HG03103 (cell line): Measurements from ENCODE around the gene GRID2.

ENCODE experiments used
- ATAC-seq: cut with Tn5 transposase; IDR thresholded peaks from one replicate; pipeline ENCODE4 v1.9.1; 2021; ENCODE audit warnings: low read depth; ENCODE audit not compliant: unreplicated experiment

The GRID2 gene

DNA sequence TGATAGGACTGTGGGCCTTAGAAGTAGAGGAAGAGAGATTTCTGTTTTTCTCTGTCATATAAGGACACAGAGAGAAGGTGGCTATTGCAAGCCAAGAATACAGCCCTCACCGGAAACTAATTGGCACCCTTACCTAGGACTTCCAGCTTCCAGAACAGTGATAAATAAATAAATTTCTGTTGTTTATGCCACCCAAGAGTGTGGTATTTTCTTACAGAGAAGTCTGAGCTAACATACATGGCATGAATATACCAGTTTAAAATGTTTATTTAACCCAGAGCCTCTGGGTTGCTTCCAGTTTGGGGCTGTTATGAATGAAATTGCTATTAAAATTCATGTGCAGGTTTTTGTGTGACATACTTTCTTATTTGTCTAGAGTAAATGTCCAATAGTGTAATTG is 870.8 kb downstream of the GRID2 start:
- ATAC-seq = no peak

- ATAC-seq = no peak
Observed at GRCh38 chr4:93178279-93178678, 874.5 kb downstream of the GRID2 start.

- ATAC-seq = no peak
Observed at GRCh38 chr4:93179044-93179443, 875.3 kb downstream of the GRID2 start.

- ATAC-seq = no peak
Observed at GRCh38 chr4:93182722-93183121, 879.0 kb downstream of the GRID2 start.

GRCh38 chr4:93183576-93183975 is 879.8 kb downstream of the GRID2 start:
- ATAC-seq = no peak

- no peak for ATAC-seq
Observed at GRCh38 chr4:93184053-93184452, 880.3 kb downstream of the GRID2 start.

DNA sequence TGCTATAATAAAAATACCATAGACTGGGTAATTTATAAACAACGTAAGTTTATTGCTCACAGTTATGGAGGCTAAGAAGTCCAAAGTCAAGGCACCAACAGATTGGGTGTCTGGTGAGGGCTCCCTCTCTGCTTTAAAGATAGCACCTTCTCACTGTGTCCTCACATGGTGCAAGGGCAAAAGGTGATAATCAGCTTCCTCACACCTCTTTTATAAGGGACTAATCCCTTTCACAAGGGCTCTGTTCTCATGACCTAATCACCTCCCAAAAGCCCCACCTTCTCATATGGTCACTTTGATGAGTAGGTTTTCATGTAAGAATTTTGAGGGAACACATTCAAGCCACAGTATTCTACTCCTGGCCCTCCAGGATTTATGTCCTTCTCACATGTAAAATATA is 883.1 kb downstream of the GRID2 start:
- no peak for ATAC-seq

GRCh38 chr4:93187466-93187865 is 883.7 kb downstream of the GRID2 start:
- no peak for ATAC-seq

DNA sequence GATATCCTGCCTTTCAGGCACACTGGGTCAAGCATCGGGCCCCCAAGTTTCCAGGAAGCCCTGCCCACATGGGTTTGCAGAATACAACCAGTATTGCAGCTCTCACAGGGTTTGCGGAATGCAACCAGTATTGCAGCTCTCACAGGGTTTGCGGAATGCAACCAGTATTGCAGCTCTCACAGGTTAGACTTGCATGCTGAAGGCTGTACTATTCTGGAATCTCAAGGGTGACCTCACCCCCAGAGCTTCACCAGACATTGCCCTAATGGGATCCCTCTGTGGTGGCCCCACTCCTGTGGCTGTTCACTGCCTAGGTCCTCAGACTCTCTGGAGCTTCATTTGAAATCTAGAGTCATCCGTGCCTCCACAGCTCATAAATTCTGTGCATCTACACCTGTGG is 884.1 kb downstream of the GRID2 start:
- ATAC-seq = no peak

- peak; percentile 52 for ATAC-seq
Observed at GRCh38 chr4:93199492-93199891, 895.7 kb downstream of the GRID2 start.

DNA sequence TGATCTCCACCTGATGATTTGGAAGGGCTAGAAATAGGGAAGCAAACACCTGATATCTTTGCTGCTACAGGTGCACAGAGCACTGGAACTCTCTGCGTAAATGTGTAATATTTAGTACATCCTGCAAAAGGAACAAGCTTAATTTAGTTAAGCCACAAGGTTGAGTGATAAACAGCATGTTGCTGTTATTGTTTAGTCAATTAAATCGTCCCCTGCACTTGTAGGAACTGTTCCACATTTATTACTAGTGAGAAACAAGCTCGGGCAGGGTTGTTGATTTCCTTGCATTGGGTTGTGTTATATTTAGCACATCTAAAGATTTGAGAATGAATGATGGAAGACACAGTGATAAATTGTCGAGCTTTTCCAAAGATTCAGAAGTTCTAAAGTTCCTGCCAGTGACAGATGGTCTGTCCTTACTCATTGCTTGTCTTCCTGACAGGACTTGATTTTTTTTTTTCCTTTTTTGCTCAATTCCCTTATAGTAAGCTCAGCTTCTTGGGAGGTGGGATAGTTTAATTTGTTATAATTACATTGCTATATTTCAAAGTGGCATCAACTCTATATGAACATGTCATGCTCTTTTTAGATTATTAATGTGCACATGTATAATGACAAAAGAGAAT is 897.8 kb downstream of the GRID2 start:
- no peak for ATAC-seq

DNA sequence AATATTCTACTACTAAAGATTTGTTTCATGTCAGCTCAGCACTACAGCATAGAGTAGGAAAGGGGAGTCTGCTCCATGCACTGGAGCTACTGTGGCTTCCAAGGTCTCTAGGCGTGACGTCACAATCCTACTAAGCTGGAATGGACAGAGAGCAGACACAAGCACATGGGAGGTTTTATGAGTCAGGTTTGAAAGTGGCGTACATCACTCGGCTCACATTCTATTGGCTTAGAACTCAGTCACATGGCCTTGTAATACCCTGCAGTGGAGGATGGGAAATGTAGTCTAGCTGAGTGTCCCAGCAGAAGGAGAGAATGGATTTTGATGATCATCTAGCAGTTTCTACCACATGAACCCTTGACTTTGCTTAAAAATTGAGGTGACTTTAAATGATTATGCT is 899.9 kb downstream of the GRID2 start:
- ATAC-seq = no peak

GRCh38 chr4:93212250-93212649 is 908.5 kb downstream of the GRID2 start:
- ATAC-seq = no peak

DNA sequence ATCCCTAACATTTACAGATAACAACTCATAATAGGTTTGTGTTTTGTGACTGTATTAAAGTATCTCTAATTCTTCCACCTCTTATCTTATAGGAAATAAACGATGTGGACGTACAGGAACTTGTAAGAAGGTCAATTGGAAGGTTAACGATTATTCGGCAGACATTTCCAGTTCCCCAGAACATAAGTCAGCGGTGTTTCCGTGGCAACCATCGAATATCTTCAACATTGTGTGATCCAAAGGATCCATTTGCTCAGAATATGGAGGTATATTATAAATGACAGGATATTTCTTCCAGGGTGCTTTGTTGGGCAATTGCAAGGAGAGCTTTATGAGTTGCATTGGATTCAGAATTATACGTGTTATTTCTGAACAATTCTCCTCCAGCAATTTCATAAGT is 912.9 kb downstream of the GRID2 start:
- no peak for ATAC-seq

DNA sequence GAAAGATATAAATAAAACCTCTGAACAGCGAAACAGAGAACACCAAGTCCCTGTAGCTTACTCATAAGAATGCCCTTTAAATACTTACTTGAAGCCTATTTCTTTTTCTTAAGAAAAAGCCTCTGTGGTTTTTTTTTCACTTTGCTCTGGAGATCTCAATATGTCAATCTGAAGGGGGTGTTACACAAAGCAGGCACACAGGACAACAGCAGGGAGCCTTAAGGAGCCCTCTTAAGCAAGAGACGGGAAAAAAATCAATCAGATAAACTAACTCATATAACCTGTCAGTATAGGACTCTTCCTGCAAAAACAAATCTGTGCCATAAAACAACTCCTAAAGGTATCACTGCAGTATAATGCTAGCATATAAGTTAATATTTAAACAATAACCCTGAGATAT is 913.7 kb downstream of the GRID2 start:
- ATAC-seq = no peak

DNA sequence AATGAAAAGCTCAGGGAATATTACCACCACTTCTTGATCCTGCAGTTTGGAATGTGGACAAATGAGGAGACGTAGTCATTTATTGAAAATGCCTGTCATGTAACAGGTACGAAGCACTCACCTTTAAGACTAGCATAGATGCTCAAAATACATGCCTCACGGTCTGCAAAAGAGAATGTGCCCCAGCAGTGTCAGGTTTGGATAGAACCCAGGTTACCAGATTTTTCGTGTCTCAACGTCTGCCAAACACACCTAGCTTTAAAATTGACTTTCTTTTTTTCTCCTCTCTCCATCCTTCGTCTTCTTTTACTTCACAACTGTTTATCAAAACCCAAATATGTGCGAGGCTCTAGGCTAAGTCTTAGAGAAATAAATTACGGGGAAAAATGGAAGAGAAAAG is 918.0 kb downstream of the GRID2 start:
- ATAC-seq = no peak

DNA sequence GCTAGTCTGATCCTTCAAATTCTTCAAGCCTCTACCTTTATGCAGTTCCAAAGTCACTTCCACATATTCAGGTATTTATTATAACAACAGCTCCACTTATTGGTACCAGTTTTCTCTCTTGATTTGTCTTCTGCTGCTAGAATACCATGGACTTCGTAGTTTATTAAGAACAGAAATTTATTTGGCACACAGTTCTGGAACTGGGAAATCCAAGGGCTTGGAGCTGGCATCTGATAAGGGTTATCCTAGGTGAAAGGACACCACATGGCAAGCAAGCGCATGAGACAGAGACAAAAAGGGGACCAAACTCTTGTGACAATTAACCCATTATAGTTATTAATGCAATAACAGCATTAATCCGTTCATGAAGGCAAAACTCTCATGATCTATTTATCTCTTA is 924.3 kb downstream of the GRID2 start:
- no peak for ATAC-seq

DNA sequence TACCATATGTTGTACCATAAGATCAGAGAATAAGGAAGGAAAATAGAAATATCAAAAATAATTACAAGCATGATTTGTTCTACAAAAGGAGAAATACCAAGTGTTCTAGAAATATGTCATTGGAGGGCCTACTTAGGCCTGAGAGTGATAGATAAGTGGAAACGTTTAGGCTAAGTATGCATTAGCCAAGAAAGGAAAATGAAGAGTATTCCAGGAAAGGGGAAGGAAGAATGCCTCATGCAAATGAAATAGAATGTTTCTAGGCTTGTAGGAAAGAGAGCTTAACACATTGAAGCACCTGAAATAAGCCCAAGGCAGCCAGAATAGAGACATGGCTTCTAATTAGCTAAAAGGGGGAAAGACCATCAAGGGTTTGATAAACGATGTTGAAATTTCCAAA is 929.1 kb downstream of the GRID2 start:
- ATAC-seq = no peak

- ATAC-seq = no peak
Observed at GRCh38 chr4:93237521-93237920, 933.8 kb downstream of the GRID2 start.

GRCh38 chr4:93243262-93243661 is 939.5 kb downstream of the GRID2 start:
- no peak for ATAC-seq

GRCh38 chr4:93261207-93261606 is 957.4 kb downstream of the GRID2 start:
- ATAC-seq = no peak

DNA sequence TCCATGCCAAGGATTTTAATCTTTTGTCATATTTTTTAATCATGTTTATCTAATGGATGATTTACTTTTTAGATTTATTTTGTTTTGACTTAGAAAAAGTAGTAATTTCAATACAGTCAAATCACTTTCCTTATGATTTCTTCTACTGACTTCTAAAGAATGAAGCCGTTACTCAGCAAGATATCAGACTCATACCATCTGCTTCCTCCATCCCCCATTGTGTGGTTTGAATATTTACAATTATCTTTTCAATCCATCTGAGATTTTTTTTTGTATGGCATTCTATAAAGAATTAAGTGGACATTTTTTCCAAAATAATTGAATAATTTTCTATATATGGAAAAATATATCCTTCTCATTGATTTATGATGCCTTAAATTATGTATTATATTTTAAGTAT is 959.4 kb downstream of the GRID2 start:
- ATAC-seq = no peak

GRCh38 chr4:93267747-93268146 is 964.0 kb downstream of the GRID2 start:
- no peak for ATAC-seq
